GM12875 (cell line): ENCODE measurements around the gene IFT52.
"Not testable (repeated sequence)": the region's sequence is repeated elsewhere in the genome, so short reads cannot be mapped to it uniquely, and the experiment has no call there.

ENCODE experiments used
- H3K4me3 ChIP-seq: one replicate; pipeline ENCODE4 v1.5.1; 2011; ENCODE audit warnings: low read depth, low read length, control low read depth
- CTCF ChIP-seq: IDR thresholded peaks from 2 replicates; pipeline ENCODE4 v1.5.1; 2011; ENCODE audit warnings: low read depth, mild to moderate bottlenecking, control low read depth, inconsistent platforms, low read length, moderate library complexity, borderline replicate concordance; ENCODE audit not compliant: insufficient read depth

The IFT52 gene

DNA sequence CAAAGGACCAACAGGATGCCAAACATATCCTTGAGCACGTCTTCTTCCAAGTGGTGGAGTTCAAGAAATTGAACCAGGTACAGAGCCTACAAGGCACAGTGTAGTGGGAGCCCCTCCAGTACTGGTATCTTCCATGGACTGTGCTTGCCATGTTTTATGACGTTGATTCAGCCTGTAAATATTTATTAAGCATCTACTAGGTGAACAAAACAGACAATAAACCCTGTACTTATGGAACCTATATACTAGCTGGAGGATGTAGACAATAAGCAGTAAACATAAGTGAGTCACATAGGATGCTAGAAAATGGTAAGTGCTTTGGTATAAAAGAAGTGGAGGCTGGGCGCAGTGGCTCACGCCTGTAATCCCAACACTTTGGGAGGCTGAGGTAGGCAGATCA, 51.8 kb downstream of the IFT52 start:
- no peak for TF ChIP-seq CTCF
- no peak overlapping the region for H3K4me3 ChIP-seq

- no peak for TF ChIP-seq CTCF
- H3K4me3 ChIP-seq, result no peak overlapping the region
These were observed 60.3 kb downstream of the IFT52 start for GRCh38 chr20:43650997-43651525.

DNA sequence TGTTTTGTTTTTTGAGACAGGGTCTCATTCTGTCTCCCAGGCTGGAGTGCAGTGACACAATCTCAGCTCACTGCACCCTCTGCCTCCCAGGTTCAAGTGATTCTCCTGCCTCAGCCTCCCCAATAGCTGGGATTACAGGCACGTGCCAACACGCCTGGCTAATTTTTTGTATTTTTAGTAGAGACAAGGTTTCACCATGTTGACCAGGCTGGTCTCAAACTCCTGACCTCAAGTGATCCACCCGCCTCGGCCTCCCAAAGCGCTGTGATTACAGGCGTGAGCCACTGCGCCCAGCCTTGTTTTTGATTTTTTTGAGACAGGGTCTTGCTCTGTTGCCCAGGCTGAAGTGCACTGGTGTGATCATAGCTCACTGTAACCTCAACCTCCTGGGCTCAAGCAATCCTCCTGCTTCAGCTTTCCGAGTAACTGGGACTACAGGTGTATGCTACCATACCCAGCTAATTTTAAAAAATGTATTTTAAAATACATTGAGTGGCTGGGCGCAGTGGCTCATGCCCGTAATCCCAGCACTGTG, 61.0 kb downstream of the IFT52 start:
- H3K4me3 ChIP-seq, result not testable (repeated sequence)

GRCh38 chr20:43653966-43654365, 63.2 kb downstream of the IFT52 start:
- no peak overlapping the region for H3K4me3 ChIP-seq
- TF ChIP-seq CTCF, result no peak

GRCh38 chr20:43655176-43655575, 64.4 kb downstream of the IFT52 start:
- not testable (repeated sequence) for H3K4me3 ChIP-seq

DNA sequence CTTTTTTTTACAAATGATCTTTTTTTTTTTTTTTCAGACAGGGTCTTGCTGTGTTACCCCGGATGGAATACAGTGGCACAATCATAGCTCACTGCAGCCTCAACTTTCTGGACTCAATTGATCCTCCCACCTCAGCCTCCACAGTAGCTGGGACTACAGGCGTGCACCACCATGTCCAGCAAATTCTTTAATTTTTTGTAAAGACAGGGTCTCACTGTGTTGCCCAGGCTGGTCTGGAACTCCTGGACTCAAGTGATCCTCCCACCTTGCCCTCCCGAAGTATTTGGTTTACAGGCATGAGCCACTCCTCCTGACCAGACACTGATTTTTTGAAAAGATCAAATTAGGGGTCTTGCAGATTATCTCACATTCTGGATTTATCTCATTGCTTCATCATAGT, 65.2 kb downstream of the IFT52 start:
- H3K4me3 ChIP-seq, result no peak overlapping the region
- no peak for TF ChIP-seq CTCF

GRCh38 chr20:43658069-43658722, 67.5 kb downstream of the IFT52 start:
- H3K4me3 ChIP-seq, result peak overlapping the region; percentile 58
- peak; percentile 18; the same call in 1 of the 2 replicates for TF ChIP-seq CTCF

DNA sequence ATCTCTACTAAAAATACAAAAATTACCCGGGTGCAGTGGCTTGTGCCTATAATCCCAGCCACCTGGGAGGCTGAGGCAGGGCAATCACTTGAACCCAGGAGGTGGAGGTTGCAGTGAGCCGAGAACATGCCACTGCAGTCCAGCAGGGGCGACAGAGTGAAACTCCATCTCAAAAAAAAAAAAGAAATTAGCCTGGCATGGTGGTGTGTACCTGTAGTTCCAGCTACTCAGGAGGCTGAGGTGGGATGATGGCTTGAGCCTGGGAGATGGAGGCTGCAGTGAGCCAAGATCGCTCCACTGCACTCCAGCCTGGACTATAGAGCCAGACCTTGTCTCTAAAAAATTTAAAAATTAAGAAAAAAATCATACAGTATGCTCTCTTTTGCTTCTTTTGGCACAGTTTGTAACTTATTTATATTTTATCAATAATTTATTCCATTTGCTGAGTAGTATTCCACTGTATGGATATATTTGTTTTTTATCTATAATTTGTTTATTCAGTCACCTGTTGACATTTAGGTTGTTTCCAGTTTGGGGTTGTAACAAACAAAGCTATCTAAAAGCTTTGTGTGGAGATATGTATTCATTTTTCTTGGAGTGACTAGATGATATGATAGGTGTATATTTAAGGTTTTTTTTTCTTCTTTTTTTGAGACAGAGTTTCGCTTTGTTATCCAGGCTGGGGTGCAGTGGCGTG, 68.1 kb downstream of the IFT52 start:
- H3K4me3 ChIP-seq, result no peak overlapping the region
- TF ChIP-seq CTCF, result peak; percentile 32; the same call in 1 of the 2 replicates
